Measurements from ENCODE around the gene LSAMP.

Gene LSAMP

GRCh38 chr3:115789481-115789880, 655.8 kb downstream of the LSAMP start:
- Histone ChIP-seq H4K8ac (ENCODE audit: low read length) (no peak overlapping the region), H4K91ac (ENCODE audit: low read length) (no peak overlapping the region), H3K4me3 (ENCODE audit: insufficient read depth in 1 of 2, low read depth in 1 of 2, low read length in 2 of 2) (no peak overlapping the region), H3K27ac (ENCODE audit: low read length, poor library complexity, severe bottlenecking) (peak overlapping the region; percentile 97), H3K9ac (ENCODE audit: low read length) (peak overlapping the region; percentile 49), H3K9me3 (ENCODE audit: control insufficient read depth, low read length) (no peaks in the 10 kb centered on the region), H3K4me2 (ENCODE audit: low read length, poor library complexity, severe bottlenecking) (no peak overlapping the region), H3K4me1 (ENCODE audit: control insufficient read depth, insufficient read depth, low read depth, low read length) (peaks cover 6% of the 10 kb centered on the region), H2BK120ac (ENCODE audit: low read depth, low read length) (no peak overlapping the region), H3K27me3 (ENCODE audit: control insufficient read depth in 1 of 2, insufficient read depth in 1 of 2, low read length in 2 of 2) (no peaks in the 10 kb centered on the region), H2AK5ac (ENCODE audit: low read length, severe bottlenecking) (peak overlapping the region; percentile 54), H3K79me1 (replicated peaks; ENCODE audit: low read length, poor library complexity, severe bottlenecking) (no peaks in the 10 kb centered on the region), H3K4ac (ENCODE audit: low read depth in 1 of 2, low read length in 2 of 2) (no peak overlapping the region), H3K36me3 (ENCODE audit: control insufficient read depth in 1 of 2, insufficient read depth in 2 of 2, low read depth in 1 of 2, low read length in 2 of 2) (no peaks in the 10 kb centered on the region), H2AFZ (ENCODE audit: low read depth, low read length) (no peak overlapping the region), H2BK12ac (ENCODE audit: low read length in 2 of 2) (peak overlapping the region in 1 of 2 experiments; percentile 37), H2BK5ac (ENCODE audit: low read depth, low read length, poor library complexity, severe bottlenecking) (peak overlapping the region; percentile 53), H3K18ac (ENCODE audit: low read depth in 1 of 2, low read length in 2 of 2) (peak overlapping the region in 1 of 2 experiments; percentile 11), H2BK15ac (ENCODE audit: low read depth, poor library complexity, severe bottlenecking) (no peak overlapping the region), H3K23ac (ENCODE audit: low read length in 2 of 2) (no peak overlapping the region), H3K14ac (ENCODE audit: low read length in 2 of 2) (no peak overlapping the region)
- 79% methylated on average over 4 of the region's 4 CpGs for WGBS
- DNase-seq, result no peak

DNA sequence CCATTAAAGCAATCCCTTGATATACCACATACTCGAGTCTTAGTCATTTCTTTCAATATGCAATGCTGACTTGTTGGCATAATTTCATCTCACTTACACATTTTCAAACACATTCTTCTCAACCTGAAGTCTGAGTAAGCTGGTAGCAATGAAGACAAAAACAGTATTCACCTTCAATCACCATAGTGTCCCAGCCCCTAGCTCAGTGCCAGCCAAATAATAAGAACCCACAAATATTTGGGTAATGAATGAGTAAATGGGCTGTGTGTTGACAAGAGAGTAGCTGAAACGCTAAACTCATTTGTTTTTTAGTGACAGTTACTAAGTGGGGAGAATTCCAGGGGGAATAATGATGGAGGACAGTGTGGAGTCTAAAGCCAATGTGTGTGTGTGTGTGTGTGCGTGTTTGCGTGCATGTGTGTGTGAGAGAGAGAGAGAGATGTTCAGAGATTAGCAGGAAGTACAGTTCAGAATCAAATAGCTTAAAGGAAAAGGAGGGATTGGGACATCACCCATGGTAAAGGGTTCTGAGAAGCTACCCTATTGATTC, 656.3 kb downstream of the LSAMP start:
- Histone ChIP-seq H4K8ac (ENCODE audit: low read length) (no peak overlapping the region), H3K4me2 (ENCODE audit: low read length, poor library complexity, severe bottlenecking) (peak overlapping the region; percentile 1), H2AK5ac (ENCODE audit: low read length, severe bottlenecking) (peak overlapping the region; percentile 54), H3K23ac (ENCODE audit: low read length in 2 of 2) (no peak overlapping the region), H4K91ac (ENCODE audit: low read length) (no peak overlapping the region), H3K27ac (ENCODE audit: low read length, poor library complexity, severe bottlenecking) (peak overlapping the region; percentile 97), H3K4me3 (ENCODE audit: insufficient read depth in 1 of 2, low read depth in 1 of 2, low read length in 2 of 2) (no peak overlapping the region), H2BK5ac (ENCODE audit: low read depth, low read length, poor library complexity, severe bottlenecking) (peak overlapping the region; percentile 53), H3K79me1 (replicated peaks; ENCODE audit: low read length, poor library complexity, severe bottlenecking) (no peaks in the 10 kb centered on the region), H3K9ac (ENCODE audit: low read length) (peak overlapping the region; percentile 66), H3K27me3 (ENCODE audit: control insufficient read depth in 1 of 2, insufficient read depth in 1 of 2, low read length in 2 of 2) (no peaks in the 10 kb centered on the region), H2BK15ac (ENCODE audit: low read depth, poor library complexity, severe bottlenecking) (no peak overlapping the region), H3K18ac (ENCODE audit: low read depth in 1 of 2, low read length in 2 of 2) (no peak overlapping the region), H3K36me3 (ENCODE audit: control insufficient read depth in 1 of 2, insufficient read depth in 2 of 2, low read depth in 1 of 2, low read length in 2 of 2) (no peaks in the 10 kb centered on the region), H3K9me3 (ENCODE audit: control insufficient read depth, low read length) (no peaks in the 10 kb centered on the region), H3K4me1 (ENCODE audit: control insufficient read depth, insufficient read depth, low read depth, low read length) (peaks cover 6% of the 10 kb centered on the region), H2BK120ac (ENCODE audit: low read depth, low read length) (no peak overlapping the region), H2BK12ac (ENCODE audit: low read length in 2 of 2) (no peak overlapping the region), H3K4ac (ENCODE audit: low read depth in 1 of 2, low read length in 2 of 2) (no peak overlapping the region), H3K14ac (ENCODE audit: low read length in 2 of 2) (no peak overlapping the region), H2AFZ (ENCODE audit: low read depth, low read length) (no peak overlapping the region)
- DNase-seq, result peak; percentile 67
- WGBS, result 36% methylated on average over 4 of the region's 4 CpGs

DNA sequence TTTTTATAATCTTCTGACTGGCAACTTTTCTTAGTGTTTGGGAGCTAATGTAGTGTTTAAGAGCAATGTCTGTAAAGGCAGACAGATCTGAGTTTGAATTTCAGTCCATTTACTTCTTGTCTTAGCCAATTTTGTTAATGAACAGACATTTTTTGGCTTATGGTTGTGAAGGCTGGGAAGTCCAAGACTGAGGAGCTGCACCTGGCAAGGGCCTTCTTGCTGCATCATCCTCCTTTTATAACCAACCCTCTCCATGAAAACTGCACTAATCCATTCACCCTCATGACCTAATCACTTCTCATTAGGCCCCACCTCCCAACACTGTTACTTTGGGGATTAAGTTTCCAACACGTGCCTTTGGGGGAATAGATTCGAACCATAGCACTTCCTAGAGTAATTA, 657.5 kb downstream of the LSAMP start:
- H2BK12ac ChIP-seq (ENCODE audit: low read length in 2 of 2), result peak overlapping the region in 1 of 2 experiments; percentile 42
- H2AFZ ChIP-seq (ENCODE audit: low read depth, low read length), result no peak overlapping the region
- H3K9me3 ChIP-seq (ENCODE audit: control insufficient read depth, low read length), result no peaks in the 10 kb centered on the region
- no peak overlapping the region for H2BK120ac ChIP-seq (ENCODE audit: low read depth, low read length)
- H4K8ac ChIP-seq (ENCODE audit: low read length), result no peak overlapping the region
- H3K14ac ChIP-seq (ENCODE audit: low read length in 2 of 2), result no peak overlapping the region
- no peak for DNase-seq
- H2AK5ac ChIP-seq (ENCODE audit: low read length, severe bottlenecking), result peak overlapping the region; percentile 88
- H3K4me1 ChIP-seq (ENCODE audit: control insufficient read depth, insufficient read depth, low read depth, low read length), result peaks cover 6% of the 10 kb centered on the region
- no peak overlapping the region for H3K4me2 ChIP-seq (ENCODE audit: low read length, poor library complexity, severe bottlenecking)
- no peak overlapping the region for H3K4me3 ChIP-seq (ENCODE audit: insufficient read depth in 1 of 2, low read depth in 1 of 2, low read length in 2 of 2)
- H3K9ac ChIP-seq (ENCODE audit: low read length), result no peak overlapping the region
- no CpG with 5 or more reads among the region's 2 CpGs for WGBS
- H2BK15ac ChIP-seq (ENCODE audit: low read depth, poor library complexity, severe bottlenecking), result no peak overlapping the region
- H3K4ac ChIP-seq (ENCODE audit: low read depth in 1 of 2, low read length in 2 of 2), result no peak overlapping the region
- H2BK5ac ChIP-seq (ENCODE audit: low read depth, low read length, poor library complexity, severe bottlenecking), result no peak overlapping the region
- no peaks in the 10 kb centered on the region for H3K27me3 ChIP-seq (ENCODE audit: control insufficient read depth in 1 of 2, insufficient read depth in 1 of 2, low read length in 2 of 2)
- H3K79me1 ChIP-seq (replicated peaks; ENCODE audit: low read length, poor library complexity, severe bottlenecking), result no peaks in the 10 kb centered on the region
- H3K27ac ChIP-seq (ENCODE audit: low read length, poor library complexity, severe bottlenecking), result peak overlapping the region; percentile 38
- no peak overlapping the region for H4K91ac ChIP-seq (ENCODE audit: low read length)
- H3K23ac ChIP-seq (ENCODE audit: low read length in 2 of 2), result no peak overlapping the region
- no peak overlapping the region for H3K18ac ChIP-seq (ENCODE audit: low read depth in 1 of 2, low read length in 2 of 2)
- no peaks in the 10 kb centered on the region for H3K36me3 ChIP-seq (ENCODE audit: control insufficient read depth in 1 of 2, insufficient read depth in 2 of 2, low read depth in 1 of 2, low read length in 2 of 2)

- Histone ChIP-seq H2BK15ac (ENCODE audit: low read depth, poor library complexity, severe bottlenecking) (no peak overlapping the region), H3K18ac (ENCODE audit: low read depth in 1 of 2, low read length in 2 of 2) (no peak overlapping the region), H3K4ac (ENCODE audit: low read depth in 1 of 2, low read length in 2 of 2) (no peak overlapping the region), H3K9me3 (ENCODE audit: control insufficient read depth, low read length) (no peaks in the 10 kb centered on the region), H2AK5ac (ENCODE audit: low read length, severe bottlenecking) (peak overlapping the region; percentile 23), H2BK120ac (ENCODE audit: low read depth, low read length) (no peak overlapping the region), H3K9ac (ENCODE audit: low read length) (peak overlapping the region; percentile 93), H2BK12ac (ENCODE audit: low read length in 2 of 2) (no peak overlapping the region), H3K27me3 (ENCODE audit: control insufficient read depth in 1 of 2, insufficient read depth in 1 of 2, low read length in 2 of 2) (no peaks in the 10 kb centered on the region), H3K4me1 (ENCODE audit: control insufficient read depth, insufficient read depth, low read depth, low read length) (peaks cover 1% of the 10 kb centered on the region), H3K4me2 (ENCODE audit: low read length, poor library complexity, severe bottlenecking) (no peak overlapping the region), H2BK5ac (ENCODE audit: low read depth, low read length, poor library complexity, severe bottlenecking) (no peak overlapping the region), H3K27ac (ENCODE audit: low read length, poor library complexity, severe bottlenecking) (peak overlapping the region; percentile 91), H4K8ac (ENCODE audit: low read length) (no peak overlapping the region), H2AFZ (ENCODE audit: low read depth, low read length) (no peak overlapping the region), H4K91ac (ENCODE audit: low read length) (no peak overlapping the region), H3K79me1 (replicated peaks; ENCODE audit: low read length, poor library complexity, severe bottlenecking) (no peaks in the 10 kb centered on the region), H3K23ac (ENCODE audit: low read length in 2 of 2) (no peak overlapping the region), H3K14ac (ENCODE audit: low read length in 2 of 2) (no peak overlapping the region), H3K36me3 (ENCODE audit: control insufficient read depth in 1 of 2, insufficient read depth in 2 of 2, low read depth in 1 of 2, low read length in 2 of 2) (no peaks in the 10 kb centered on the region), H3K4me3 (ENCODE audit: insufficient read depth in 1 of 2, low read depth in 1 of 2, low read length in 2 of 2) (peak overlapping the region in 1 of 2 experiments; percentile 78)
- no peak for DNase-seq
- WGBS, result 96% methylated on average over 2 of the region's 4 CpGs
These were observed 659.5 kb downstream of the LSAMP start for GRCh38 chr3:115785782-115786181.

Data from mesenchymal stem cell (in vitro differentiated cells and primary cell).